Right ventricle myocardium inferior (tissue), 1 donor: ENCODE measurements around the gene RET. TPM values are rescaled to one million over a fixed set of nuclear protein-coding genes. Genes with fewer than 3 reads are reported as not detected.

ENCODE experiments used
- ATAC-seq: fragments of 200-7000 bp; cut with Tn5 transposase; one replicate; pipeline ENCODE4 v1.9.1; 2020; ENCODE audit warnings: mild to moderate bottlenecking, moderate library complexity
- DNase-seq: peaks from one replicate; pipeline ENCODE4 v3.0.0; 2021; ENCODE audit errors: missing footprints
- intact Hi-C: fragments of 100-400 bp; cut with DNase I; formaldehyde crosslinking; loops from one replicate; pipeline ENCODE4 v1.11.0; 2022
- total RNA-seq: library from RNA; stranded (reverse); fragmentation: NEBNext Ultra II Directional; extraction: Animal tissue kit (Norgen Biotek cat#: 25700); gene quantifications from one replicate; pipeline ENCODE4 v1.2.1, GENCODE V29; 2021
- donor health status: DM: no; HTN: yes; CAD: no; lungs with severe emphysema.

RET gene
- total RNA-seq, 1 donor from 2014 or later: 7.7 TPM

DNA sequence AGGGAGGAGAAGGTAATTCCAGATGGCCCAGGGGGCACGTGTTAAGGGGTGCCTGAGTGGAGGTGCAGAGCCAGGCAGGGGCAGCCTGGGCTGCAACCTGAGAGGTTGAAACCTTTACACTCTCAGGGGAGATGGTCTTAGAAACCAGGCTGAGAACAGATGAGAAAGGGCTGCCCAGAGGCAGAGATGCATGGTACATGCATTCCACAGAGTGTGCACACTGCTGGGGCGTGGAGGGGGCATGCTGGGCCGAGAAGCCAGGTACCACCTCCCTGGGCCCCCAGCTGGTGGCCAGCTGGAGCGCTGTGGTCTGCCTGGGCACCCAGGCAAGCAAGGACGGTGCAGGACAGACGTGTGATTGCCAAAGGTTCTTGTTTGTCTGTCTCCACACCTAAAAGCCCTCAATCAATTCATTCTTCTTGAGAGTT is 47.2 kb downstream of the RET start:
- no peak for DNase-seq
- no peak for ATAC-seq
- intact Hi-C loops: no loop called here

DNA sequence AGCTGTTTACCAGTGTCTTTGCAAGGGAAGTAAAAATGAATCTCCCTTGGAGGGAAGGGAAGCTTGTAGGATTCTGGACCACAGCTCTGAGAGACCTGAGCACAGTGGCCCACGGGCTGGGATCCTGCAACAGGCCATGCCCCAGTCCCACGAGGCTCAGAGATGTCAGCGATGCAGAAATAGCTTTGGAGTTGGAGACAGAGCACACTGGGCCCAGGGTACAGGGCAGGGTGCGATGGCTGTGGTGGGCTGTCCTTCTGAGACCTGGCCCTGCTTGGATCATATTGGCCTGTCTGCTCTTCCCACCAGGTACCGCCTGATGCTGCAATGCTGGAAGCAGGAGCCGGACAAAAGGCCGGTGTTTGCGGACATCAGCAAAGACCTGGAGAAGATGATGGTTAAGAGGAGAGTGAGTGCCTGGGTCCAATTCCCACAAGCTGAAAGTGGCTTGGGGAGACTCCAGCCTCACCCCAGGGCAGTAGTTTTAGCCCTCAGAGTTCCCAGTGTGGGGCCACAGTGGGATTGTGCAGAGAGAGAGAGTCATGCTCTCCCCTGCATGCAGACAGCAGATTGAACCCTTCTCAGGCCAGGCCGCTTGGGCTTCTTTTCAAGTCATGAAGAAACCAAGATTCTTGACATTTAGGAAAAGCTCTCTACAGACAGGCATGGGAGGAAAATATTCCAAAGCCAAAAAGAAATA is 47.9 kb downstream of the RET start:
- DNase-seq (no peak), ATAC-seq (no peak)
- intact Hi-C loops: no loop called here

DNA sequence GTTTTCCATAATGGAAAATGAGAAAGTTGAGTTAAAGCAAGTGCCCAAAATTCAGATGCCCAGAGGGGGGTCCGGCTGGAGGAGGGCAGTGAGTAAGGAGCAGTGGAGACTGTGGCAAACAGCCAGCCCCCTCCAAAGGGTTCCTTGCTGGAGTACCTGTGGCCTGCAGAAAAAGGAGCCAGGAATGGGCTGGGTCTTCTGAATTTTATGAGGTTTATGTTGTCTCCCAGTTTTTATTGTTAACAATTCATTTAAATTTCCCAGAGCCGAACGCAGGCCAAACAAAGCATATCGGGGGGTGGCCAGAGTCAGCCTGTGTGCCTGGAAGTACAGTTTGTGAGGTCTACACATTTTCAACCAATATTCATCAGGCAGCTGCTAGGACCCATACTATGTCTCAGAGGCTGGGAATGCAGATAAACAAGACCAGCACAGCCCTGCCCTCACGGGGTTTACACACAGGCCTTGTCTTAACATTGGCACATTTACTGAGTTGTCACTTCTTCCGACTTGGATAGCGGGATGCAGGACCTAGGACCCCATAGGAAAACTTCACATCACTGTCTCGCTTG is 48.5 kb downstream of the RET start:
- intact Hi-C loops: no loop called here
- DNase-seq (no peak), ATAC-seq (no peak)

DNA sequence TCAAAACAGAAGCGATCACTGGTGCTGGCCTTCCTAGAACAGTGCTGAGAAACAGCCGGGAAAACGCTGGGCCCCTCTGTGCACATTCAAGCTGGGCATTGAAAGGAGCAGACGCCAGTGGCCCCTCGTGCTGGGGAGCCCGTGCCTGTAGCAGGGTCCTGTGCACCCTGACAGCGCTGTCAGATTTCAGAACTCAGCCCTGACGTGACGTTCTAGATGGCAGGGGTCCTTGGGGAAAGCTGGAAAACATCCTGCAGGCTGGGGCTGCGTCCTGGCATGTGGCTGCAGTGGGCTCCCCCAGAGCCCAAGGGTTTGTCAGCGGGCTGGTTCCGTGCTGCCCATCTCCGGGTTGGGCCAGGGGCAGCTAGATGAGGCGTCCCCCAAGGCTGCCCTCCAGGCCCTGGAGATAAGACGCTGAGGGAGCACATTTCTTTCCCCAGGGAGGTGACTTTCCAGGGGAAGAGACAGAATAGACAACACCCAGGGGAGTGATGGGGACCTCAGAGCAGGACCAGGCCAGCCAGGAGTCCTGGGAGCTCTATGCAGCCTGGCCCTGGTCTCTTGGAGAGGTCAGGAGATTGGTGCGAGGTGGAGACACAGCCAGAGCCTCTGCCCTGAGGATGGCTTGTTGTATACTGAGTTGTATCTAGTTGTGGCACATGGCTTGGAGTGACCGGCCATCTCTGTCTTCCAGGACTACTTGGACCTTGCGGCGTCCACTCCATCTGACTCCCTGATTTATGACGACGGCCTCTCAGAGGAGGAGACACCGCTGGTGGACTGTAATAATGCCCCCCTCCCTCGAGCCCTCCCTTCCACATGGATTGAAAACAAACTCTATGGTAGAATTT is 49.2 kb downstream of the RET start:
- DNase-seq: no peak
- intact Hi-C loops: no loop called here
- ATAC-seq: no peak

DNA sequence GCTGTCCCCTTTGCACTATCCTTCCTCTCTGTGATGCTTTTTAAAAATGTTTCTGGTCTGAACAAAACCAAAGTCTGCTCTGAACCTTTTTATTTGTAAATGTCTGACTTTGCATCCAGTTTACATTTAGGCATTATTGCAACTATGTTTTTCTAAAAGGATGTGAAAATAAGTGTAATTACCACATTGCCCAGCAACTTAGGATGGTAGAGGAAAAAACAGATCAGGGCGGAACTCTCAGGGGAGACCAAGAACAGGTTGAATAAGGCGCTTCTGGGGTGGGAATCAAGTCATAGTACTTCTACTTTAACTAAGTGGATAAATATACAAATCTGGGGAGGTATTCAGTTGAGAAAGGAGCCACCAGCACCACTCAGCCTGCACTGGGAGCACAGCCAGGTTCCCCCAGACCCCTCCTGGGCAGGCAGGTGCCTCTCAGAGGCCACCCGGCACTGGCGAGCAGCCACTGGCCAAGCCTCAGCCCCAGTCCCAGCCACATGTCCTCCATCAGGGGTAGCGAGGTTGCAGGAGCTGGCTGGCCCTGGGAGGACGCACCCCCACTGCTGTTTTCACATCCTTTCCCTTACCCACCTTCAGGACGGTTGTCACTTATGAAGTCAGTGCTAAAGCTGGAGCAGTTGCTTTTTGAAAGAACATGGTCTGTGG is 50.0 kb downstream of the RET start:
- intact Hi-C loops: no loop called here
- DNase-seq (no peak), ATAC-seq (no peak)

DNA sequence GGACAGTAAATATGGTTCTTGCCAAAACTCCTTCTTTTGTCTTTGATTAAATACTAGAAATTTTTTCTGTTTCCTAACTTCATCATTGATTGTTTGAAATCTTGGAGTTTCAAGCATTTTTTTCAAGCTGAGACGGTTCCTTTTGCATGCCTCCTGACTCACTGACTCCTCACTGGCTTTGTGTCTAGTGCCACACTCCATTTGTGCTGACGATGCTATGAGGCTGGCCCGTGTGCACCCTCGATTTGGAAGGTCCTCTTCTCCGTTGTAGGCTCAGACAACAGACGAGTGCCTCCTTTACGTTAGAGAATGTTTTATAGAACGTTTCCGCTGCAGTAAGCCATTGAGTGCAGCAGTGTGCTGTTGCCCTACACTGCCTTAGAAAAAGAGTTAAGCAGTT is 50.6 kb downstream of the RET start:
- no peak for DNase-seq
- intact Hi-C loops: no loop called here

DNA sequence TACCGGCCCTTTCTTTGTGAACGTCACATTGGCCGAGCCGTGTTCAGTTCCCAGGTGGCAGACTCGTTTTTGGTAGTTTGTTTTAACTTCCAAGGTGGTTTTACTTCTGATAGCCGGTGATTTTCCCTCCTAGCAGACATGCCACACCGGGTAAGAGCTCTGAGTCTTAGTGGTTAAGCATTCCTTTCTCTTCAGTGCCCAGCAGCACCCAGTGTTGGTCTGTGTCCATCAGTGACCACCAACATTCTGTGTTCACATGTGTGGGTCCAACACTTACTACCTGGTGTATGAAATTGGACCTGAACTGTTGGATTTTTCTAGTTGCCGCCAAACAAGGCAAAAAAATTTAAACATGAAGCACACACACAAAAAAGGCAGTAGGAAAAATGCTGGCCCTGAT is 51.5 kb downstream of the RET start:
- DNase-seq (no peak), ATAC-seq (no peak)
- intact Hi-C loops: no loop called here

More for the DNA sequence above, 50.6 kb downstream of the RET start:
- ATAC-seq: no peak

DNA sequence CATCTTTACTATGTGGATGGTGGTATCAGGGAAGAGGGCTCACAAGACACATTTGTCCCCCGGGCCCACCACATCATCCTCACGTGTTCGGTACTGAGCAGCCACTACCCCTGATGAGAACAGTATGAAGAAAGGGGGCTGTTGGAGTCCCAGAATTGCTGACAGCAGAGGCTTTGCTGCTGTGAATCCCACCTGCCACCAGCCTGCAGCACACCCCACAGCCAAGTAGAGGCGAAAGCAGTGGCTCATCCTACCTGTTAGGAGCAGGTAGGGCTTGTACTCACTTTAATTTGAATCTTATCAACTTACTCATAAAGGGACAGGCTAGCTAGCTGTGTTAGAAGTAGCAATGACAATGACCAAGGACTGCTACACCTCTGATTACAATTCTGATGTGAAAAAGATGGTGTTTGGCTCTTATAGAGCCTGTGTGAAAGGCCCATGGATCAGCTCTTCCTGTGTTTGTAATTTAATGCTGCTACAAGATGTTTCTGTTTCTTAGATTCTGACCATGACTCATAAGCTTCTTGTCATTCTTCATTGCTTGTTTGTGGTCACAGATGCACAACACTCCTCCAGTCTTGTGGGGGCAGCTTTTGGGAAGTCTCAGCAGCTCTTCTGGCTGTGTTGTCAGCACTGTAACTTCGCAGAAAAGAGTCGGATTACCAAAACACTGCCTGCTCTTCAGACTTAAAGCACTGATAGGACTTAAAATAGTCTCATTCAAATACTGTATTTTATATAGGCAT is 52.3 kb downstream of the RET start:
- intact Hi-C loops: no loop called here
- ATAC-seq (no peak), DNase-seq (no peak)

DNA sequence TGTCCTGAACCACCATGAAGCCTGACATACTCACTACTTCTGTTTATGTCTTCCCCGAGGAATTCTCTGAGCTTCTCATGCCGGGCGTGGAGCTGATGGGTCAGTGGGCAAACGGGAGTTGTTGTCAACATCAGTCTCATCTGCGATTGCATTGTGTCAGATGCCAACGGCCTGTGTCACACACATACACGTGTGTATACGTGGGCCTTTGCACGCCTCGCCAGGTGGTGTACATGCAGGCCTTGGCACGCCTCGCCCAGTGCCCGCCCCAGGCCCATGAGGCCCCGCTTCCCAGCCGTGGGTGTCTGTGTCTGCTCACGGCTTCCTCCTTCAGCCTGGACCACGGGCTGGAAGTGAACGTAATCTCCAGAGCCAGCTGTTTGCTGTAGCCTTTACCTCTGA is 53.9 kb downstream of the RET start:
- intact Hi-C loops: no loop called here
- no peak for DNase-seq
- ATAC-seq: no peak

DNA sequence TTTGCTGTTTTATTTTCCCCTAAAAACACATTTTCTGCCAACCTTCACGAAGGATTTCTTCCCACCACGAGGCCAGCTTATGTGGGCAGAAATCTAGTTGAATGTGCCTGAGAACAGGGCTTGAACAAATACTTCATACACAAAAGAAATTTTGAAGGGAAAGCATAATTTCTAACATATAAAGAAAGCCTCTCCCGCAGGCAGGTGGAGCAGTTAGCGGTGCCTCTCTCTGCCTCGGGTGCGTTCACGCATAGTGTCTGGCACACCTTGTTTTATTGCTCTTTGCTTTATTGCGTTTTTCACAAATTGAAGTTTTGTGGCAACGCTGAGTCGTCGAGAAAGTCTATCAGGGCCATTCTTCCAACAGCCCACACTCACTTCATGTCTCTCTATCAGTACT is 54.4 kb downstream of the RET start:
- intact Hi-C loops: no loop called here
- DNase-seq: no peak

DNA sequence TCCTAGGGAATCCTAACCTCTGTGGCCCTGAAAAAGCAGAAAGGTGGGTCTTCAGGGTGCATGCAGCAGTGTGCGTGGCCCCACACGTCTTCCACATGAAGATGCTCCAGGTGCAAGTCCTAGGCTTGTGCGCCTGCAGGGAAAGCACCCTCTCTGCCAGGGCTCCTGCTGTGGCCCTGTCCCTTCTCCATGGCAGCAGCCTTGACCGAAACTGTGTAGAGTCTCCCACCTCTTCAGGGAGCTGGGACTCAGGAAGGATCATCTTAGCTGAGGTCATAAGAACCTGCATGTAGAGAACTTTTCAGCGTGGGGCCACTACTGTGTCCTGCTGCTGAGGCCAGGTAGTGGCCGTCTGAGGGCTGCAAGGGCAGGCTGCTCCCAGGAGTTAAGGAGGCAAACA is 55.0 kb downstream of the RET start:
- intact Hi-C loops: no loop called here
- no peak for ATAC-seq
- no peak for DNase-seq

More for the DNA sequence above, 54.4 kb downstream of the RET start:
- no peak for ATAC-seq

DNA sequence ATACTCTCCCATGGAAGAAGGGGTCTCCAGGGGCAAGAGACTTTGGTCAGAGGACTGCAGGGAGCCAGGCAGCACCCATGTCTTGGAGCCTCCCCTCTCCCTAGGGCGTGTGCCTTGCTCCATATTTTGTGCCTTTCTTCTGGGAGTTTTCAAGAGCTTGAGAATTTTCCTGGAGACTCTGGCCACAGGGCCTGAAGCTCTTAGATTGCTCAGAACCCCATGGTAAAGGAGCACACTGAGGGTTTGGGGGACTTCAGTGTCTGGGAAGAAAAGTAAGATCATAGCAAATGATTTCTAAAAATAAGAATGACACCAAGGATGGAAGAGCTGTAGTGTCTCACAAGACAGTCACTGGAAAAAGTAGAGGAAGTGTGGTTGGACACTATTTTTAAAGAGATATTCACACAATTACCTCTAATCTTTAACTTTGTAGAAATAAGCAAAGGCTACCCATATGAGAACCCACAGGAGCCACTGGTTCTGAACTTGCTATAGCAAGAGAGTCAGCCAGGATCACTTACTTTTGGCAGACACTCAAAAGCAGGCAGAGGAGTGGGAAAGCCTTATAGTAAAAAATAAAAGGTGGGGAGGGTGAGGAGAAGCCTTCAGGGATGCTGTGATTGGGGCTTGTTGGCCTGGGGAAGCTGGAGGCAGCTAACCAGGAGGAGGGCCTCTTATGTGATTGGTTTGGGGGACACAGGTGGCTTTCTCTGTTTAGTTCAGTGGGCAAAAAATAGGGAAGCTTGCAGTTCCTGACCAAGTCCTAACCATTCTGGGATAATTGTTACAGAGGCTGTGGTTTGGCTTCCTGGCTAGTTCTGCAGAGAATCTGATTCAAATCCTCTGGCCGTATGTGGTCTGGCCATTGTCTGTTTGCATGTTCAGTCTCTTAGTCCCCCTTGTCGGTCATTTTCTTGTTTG is 56.3 kb downstream of the RET start:
- no peak for DNase-seq
- intact Hi-C loops: no loop called here
- ATAC-seq: no peak

DNA sequence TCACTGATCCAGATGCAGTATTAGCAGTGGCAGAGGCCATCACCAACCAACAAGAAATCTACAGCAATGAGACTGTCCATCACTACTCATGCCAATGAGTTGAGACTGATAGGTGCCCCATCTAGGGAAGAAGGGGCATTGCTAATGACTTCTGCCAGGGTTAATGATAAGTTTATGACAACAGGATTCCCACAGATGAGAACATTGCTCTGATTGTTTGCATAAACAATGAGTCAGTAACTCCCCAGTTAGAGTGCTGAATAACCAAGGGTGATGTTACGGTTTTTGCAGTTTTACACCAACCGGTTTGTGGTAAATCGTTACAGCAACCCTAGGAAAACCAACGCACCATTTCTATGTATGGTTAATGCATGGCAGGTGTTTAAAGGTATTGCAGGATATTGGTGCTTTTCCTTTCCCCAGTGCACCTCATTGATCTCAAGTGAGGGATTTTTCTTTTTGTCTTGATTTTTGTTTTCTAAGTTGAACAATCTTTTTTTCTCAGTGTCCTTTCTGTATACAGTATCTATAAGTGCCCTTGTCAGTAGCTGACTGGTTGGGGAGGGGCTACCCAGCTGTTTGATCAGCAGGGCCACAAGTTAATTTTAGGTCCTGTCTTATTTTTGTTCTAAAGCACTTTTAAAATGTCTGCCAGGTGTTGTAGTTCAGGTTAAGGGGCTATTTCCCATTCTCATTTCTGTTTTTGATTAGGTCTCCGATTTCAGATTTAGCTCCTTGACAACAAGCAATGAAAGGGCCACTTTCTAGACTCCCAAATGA is 57.4 kb downstream of the RET start:
- DNase-seq (no peak), ATAC-seq (no peak)
- intact Hi-C loops: no loop called here

DNA sequence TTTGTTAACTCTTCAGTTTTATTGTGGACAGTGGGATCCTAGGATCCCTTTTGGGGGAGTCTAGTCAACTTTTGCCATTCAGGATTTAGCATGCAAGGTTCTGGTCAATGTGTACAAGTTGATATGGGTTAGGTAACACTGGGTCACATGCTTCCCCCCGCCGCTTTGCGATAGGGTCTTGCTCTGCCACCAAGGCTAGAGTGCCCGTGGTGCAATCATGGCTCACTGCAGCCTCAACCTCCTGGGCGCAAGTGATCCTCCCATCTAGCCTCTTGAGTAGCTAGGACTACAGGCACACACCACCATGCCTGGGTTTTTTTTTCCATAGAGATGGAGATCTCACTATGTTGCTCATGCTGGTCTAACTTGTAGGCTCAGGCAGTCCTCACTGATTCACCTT is 58.2 kb downstream of the RET start:
- intact Hi-C loops: no loop called here
- DNase-seq: no peak

DNA sequence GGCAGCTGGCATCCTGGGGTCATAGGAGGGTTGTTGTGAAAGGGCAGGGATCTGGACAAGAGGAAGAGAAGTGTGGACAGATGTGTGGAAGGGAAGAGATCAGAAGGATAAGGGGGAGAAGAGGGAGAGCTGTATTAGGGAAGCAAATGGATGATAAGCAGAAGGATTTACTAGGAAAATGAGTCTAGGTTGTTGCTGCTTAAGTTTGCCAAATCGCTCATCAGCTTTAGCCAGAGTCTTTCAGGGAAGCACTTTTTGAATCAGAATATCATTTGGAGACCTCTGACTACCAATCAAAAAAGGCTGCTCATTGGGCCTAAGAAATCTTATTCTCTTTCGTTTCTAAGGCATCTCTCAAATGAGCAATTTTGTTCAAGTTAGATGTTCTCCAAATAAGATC is 58.8 kb downstream of the RET start:
- intact Hi-C loops: no loop called here

More for the DNA sequence above, 58.2 kb downstream of the RET start:
- ATAC-seq: no peak

DNA sequence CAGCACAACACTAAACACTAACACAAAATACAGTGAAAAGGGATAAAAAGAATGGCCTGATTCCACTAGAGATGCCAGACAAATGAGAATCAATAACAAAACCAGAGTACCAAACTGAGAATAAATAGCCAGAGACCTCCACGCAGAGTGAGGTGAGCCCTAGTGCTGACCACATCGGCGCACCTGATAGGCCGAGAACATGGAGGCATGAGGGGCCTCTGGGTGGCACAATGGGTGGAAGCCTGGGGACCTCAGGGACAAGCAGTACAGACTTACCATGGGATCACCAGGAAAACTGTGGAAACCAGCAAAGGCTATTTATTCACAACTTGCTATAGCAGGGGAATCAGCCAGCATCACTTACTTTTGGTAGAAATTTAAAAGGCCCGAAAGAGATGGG is 59.6 kb downstream of the RET start:
- DNase-seq: no peak
- intact Hi-C loops: no loop called here
- no peak for ATAC-seq

More for the DNA sequence above, 58.8 kb downstream of the RET start:
- no peak for ATAC-seq
- DNase-seq: no peak
